T-helper 2 cell treated with Interferon-gamma antibody and Interleukin-4, amounts not matched to agents 5 μg/mL and 100 μg/mL, for 36 hours (primary cell): Measurements from ENCODE around the gene LRRC30.

Source experiments
- DNase-seq: peaks from one replicate; pipeline ENCODE4 v3.0.0; 2021; ENCODE audit warnings: low spot score
- H3K27ac Mint-ChIP-seq: one replicate; pipeline ENCODE4 v1.8.0; 2021; ENCODE audit warnings: mild to moderate bottlenecking, mixed read lengths
- H3K27me3 Mint-ChIP-seq: one replicate; pipeline ENCODE4 v1.8.0; 2021; ENCODE audit warnings: low read depth, mixed read lengths
- H3K36me3 Mint-ChIP-seq: one replicate; pipeline ENCODE4 v1.8.0; 2021; ENCODE audit warnings: low read depth, mixed read lengths
- H3K4me1 Mint-ChIP-seq: one replicate; pipeline ENCODE4 v1.8.0; 2021; ENCODE audit warnings: low read depth, mixed read lengths
- H3K4me3 Mint-ChIP-seq: one replicate; pipeline ENCODE4 v1.8.0; 2022; ENCODE audit warnings: mild to moderate bottlenecking, moderate library complexity, mixed read lengths
- H3K9me3 Mint-ChIP-seq: one replicate; pipeline ENCODE4 v1.8.0; 2021; ENCODE audit warnings: mixed read lengths

LRRC30 gene

DNA sequence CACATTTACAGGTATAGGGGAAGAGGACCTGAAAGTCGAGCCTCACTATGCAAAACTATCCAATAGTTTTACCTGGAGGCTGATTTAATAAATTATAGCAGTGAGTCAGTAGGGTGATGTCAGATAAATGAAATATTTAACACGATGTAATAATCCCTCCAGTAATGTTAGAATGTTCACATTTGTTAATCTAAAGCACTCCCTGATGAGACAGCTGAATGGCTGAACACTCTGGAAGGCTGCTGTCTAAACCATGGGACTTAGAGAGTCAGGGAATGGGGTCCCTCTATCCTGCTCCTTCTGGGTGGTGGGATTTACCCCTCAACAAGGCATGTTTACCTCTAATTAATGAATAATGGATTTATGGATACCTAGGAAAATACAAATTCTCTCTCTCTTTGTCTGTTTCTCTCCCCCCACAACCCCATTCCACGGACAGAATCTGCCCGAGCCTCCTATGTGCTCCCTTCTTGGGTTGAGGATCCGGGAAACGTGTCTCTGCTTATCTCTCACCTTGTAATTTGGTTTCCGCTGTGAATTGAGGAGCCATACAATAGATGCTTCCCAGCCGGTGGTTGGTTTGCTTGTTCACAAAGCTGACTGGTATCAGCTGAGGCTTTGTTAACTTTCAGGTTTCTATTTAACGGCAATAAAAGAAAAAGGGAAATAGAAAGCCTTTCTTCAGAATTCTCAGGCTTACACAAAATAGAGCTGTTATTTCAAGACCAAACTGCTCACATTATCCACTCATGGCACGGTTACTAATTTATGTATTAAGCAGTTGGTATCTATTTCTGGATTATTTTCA, 25.9 kb downstream of the LRRC30 start:
- no peaks in the 10 kb centered on the region for H3K36me3 Mint-ChIP-seq
- no peak overlapping the region for H3K4me3 Mint-ChIP-seq
- no peaks in the 10 kb centered on the region for H3K9me3 Mint-ChIP-seq
- H3K27ac Mint-ChIP-seq = no peak overlapping the region
- DNase-seq = no peak
- no peaks in the 10 kb centered on the region for H3K4me1 Mint-ChIP-seq
- no peaks in the 10 kb centered on the region for H3K27me3 Mint-ChIP-seq

DNA sequence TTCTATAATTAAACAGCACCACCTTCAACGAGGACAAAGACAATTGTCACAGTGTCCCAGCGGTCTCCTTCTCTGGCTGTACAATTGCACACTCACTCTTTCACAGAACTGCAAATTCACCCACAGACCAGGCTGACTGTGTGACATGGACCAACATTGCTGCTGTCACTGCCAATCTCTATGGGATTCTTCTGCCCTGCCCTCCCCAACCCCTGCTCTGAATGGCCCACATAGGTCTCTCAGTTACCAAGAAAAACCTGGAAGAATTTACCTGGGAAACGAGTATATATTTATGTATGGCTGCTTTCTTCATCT, 26.5 kb downstream of the LRRC30 start:
- H3K4me3 Mint-ChIP-seq = no peak overlapping the region
- H3K27ac Mint-ChIP-seq = no peak overlapping the region
- no peaks in the 10 kb centered on the region for H3K9me3 Mint-ChIP-seq
- H3K4me1 Mint-ChIP-seq = no peaks in the 10 kb centered on the region
- H3K27me3 Mint-ChIP-seq = no peaks in the 10 kb centered on the region
- H3K36me3 Mint-ChIP-seq = no peaks in the 10 kb centered on the region
- DNase-seq = no peak

DNA sequence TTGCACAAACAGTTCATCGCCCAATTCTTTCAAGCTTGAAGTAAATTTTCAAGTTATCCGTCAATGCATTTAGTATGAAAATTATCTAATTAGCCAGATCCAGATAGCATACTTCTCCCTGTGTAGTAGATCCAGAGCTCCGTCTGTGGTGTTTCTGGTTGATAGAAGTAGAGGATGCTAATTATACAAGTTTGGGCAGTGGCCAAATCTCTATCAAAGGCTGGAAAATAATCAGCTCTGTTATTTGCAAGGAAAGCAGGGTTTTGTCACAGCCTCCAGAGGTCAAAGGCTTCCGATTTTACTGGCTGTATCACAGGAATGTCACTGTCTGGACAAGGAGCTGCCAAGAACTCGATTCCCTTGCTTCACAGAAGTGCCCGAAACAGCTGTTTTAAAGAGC, 28.6 kb downstream of the LRRC30 start:
- peaks cover 5% of the 10 kb centered on the region for H3K9me3 Mint-ChIP-seq
- no peak for DNase-seq
- H3K36me3 Mint-ChIP-seq = no peaks in the 10 kb centered on the region
- no peak overlapping the region for H3K27ac Mint-ChIP-seq
- H3K4me1 Mint-ChIP-seq = no peaks in the 10 kb centered on the region
- H3K4me3 Mint-ChIP-seq = no peak overlapping the region
- H3K27me3 Mint-ChIP-seq = no peaks in the 10 kb centered on the region

DNA sequence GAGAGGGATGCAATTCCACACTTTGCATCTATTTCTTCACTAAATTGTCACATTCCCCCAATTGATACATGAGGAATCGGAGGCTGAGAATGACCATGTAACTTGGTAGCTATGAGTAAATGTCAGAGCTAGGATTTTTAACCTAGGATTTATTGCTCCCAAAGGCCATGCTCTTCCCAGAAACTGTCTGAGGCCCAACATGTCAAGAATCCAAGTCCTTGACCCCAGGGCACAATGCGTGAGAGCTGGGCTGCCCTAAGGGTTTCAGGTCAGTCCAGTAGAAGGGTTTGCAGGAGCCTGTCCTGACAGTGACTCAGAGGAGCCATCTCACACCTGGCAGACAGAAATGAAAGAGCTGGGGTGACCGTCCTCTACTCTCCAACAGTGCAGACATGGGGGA, 30.3 kb downstream of the LRRC30 start:
- H3K4me3 Mint-ChIP-seq = no peak overlapping the region
- no peaks in the 10 kb centered on the region for H3K36me3 Mint-ChIP-seq
- H3K9me3 Mint-ChIP-seq = peaks cover 6% of the 10 kb centered on the region

DNA sequence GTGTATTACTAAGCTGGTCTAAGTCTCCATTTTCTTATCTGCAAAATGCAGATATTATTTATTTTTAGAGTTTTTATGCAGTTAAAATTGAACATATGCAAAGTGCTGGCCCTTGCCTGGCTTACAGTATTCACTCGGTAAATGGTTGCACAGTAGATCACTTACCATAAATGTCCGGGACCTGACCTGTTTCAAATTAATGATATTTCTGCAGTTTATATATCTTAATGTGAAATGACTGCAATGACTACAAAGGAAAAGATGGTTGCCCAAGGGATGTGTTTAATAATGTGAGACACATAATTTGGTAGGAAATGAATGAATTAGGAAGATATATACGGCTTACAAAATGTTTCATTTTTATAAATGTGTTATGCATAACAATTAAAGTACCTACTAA, 37.1 kb downstream of the LRRC30 start:
- DNase-seq = no peak
- H3K4me3 Mint-ChIP-seq = no peak overlapping the region
- no peaks in the 10 kb centered on the region for H3K27me3 Mint-ChIP-seq
- H3K27ac Mint-ChIP-seq = no peak overlapping the region
- H3K36me3 Mint-ChIP-seq = no peaks in the 10 kb centered on the region
- H3K9me3 Mint-ChIP-seq = peaks cover 6% of the 10 kb centered on the region
- no peaks in the 10 kb centered on the region for H3K4me1 Mint-ChIP-seq

More for the DNA sequence above, 30.3 kb downstream of the LRRC30 start:
- Mint-ChIP-seq H3K27me3 (no peaks in the 10 kb centered on the region), H3K27ac (no peak overlapping the region), H3K4me1 (no peaks in the 10 kb centered on the region)
- DNase-seq = no peak

DNA sequence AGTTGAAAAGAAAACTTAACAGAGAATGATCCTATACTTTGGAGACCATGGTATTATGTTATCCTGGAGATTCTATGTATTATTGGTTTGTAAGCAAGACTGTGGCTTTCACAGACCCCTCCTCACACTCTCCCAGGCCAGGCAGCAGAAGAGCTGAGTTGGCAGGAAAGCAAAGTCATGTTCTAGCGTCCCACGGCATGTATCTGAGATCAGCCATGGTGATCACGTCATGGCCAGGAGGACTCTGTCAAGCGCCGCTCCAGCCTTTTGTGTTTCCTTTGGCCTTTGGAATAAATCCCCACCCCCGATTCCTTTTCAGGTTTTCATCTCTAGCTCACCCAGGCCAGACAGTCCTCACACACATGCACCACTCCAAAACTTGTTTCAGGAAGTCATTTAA, 39.1 kb downstream of the LRRC30 start:
- H3K27me3 Mint-ChIP-seq = no peaks in the 10 kb centered on the region
- no peaks in the 10 kb centered on the region for H3K36me3 Mint-ChIP-seq
- DNase-seq = no peak
- peaks cover 4% of the 10 kb centered on the region for H3K9me3 Mint-ChIP-seq
- no peak overlapping the region for H3K27ac Mint-ChIP-seq
- no peak overlapping the region for H3K4me3 Mint-ChIP-seq
- no peaks in the 10 kb centered on the region for H3K4me1 Mint-ChIP-seq

DNA sequence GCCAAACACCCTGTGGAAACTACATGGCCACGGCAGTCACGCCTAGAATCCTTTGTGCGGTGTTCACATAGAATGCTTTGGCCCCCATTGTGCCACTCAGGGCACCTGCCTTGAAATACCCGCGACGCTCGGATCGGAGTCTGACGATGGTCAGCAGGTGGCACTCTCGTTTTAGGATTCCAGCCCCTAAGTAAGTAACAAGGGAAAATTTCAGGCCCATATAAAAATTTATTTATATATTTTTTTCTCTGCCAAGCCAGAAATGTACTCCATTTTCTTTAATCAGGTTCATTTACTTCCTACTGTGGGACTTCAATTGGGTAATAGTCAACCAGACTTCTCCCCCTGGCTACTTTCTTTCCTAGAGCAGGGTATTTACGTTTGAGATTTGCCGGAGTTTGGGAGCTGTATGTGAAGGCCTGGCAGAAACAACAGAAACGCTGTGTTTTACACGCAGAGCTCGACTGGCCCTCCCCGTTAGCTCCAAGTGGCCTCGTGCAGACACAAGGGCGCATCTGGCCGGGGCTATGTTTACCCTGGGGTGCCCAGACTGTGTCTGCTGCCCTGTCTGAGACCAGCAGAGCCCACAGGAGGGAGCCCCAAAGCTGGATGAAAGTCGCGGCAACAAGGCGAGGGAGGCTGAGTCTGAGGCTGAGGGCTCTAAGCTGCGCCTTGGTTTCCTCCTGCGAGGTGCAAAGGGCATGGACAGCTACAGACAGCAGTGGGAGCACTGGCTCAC, 41.6 kb downstream of the LRRC30 start:
- no peaks in the 10 kb centered on the region for H3K27me3 Mint-ChIP-seq
- no peak overlapping the region for H3K4me3 Mint-ChIP-seq
- H3K27ac Mint-ChIP-seq = no peak overlapping the region
- H3K4me1 Mint-ChIP-seq = no peaks in the 10 kb centered on the region
- H3K36me3 Mint-ChIP-seq = no peaks in the 10 kb centered on the region
- peaks cover 4% of the 10 kb centered on the region for H3K9me3 Mint-ChIP-seq
- no peak for DNase-seq

DNA sequence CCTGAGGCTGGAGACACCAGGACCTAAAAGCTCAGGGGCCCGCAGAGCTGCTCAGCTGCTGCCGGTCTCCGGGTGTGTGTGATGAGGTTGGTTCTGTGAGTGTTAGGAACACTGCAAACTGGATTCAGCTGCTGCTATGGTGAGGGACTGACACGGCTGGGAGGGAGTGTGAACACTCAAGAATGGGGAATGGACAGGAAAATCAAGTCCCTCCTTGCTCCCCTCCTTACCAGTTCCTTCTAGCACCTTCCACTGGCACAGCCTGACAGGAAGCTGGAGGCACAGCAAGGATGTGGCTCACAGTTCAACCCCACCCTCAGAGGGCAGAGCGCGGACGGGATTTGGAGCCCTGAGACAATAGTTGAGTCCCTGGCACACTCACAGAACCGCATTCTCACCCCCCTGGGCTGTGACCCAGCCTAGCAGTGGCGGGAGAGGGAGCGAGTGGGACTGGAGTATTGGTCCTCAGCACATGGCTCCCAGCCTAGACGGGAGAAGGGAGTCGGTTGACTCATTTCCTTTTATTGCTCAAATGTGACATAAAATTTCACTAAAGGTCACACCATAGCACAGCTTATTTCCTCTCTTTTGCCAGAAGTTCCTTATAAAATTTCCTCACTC, 42.5 kb downstream of the LRRC30 start:
- H3K27me3 Mint-ChIP-seq = no peaks in the 10 kb centered on the region
- no peak overlapping the region for H3K27ac Mint-ChIP-seq
- H3K36me3 Mint-ChIP-seq = no peaks in the 10 kb centered on the region
- peaks cover 4% of the 10 kb centered on the region for H3K9me3 Mint-ChIP-seq
- no peak overlapping the region for H3K4me3 Mint-ChIP-seq
- no peaks in the 10 kb centered on the region for H3K4me1 Mint-ChIP-seq
- no peak for DNase-seq

DNA sequence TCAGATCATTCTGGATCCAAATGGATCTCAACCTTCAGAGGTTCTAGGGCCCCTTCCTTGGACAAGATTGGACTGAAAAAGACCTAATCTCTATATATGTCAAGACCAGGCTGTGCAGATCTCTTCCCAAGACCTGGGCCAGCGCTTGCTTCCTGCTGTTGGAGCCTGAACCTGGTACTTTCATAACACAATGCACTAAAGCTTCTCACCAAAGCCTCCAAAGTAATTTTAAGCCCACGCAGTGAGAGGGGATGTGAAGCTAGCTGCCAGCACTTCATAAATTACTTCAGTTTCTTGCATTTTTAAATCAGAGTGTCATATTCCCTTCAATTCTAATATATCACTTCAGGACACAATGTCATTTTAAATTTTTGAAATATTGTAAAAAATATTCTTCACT, 50.7 kb downstream of the LRRC30 start:
- Mint-ChIP-seq H3K9me3 (peaks cover 19% of the 10 kb centered on the region), H3K27me3 (no peaks in the 10 kb centered on the region)

More for the DNA sequence above, 50.7 kb downstream of the LRRC30 start:
- no peak overlapping the region for H3K27ac Mint-ChIP-seq
- H3K4me1 Mint-ChIP-seq = no peaks in the 10 kb centered on the region
- no peak for DNase-seq
- H3K4me3 Mint-ChIP-seq = no peak overlapping the region
- no peaks in the 10 kb centered on the region for H3K36me3 Mint-ChIP-seq
